MM.1S (cell line): ENCODE data around the gene SCOC.
"Not testable (repeated sequence)": the region's sequence is repeated elsewhere in the genome, so short reads cannot be mapped to it uniquely, and the experiment has no call there.

Source experiments
- EZH2 ChIP-seq: fragments of 300-600 bp; sonication (generic); optimal IDR thresholded peaks from 2 replicates; pipeline ENCODE3; 2017; ENCODE audit warnings: low read depth, mild to moderate bottlenecking, antibody characterized with exemption, low read length, mixed read lengths
- EZH2phosphoT487 ChIP-seq: fragments of 300-600 bp; sonication (generic); IDR thresholded peaks from 2 replicates; pipeline ENCODE4 v1.6.1; 2018; ENCODE audit warnings: antibody characterized with exemption, low read length
- TF ChIP-seq, protein P1 (sequence below): fragments of 300-600 bp; sonication (generic); IDR thresholded peaks from 2 replicates; pipeline ENCODE4 v1.5.1; 2016; ENCODE audit warnings: antibody characterized with exemption, low read length, mixed read lengths

DNA sequence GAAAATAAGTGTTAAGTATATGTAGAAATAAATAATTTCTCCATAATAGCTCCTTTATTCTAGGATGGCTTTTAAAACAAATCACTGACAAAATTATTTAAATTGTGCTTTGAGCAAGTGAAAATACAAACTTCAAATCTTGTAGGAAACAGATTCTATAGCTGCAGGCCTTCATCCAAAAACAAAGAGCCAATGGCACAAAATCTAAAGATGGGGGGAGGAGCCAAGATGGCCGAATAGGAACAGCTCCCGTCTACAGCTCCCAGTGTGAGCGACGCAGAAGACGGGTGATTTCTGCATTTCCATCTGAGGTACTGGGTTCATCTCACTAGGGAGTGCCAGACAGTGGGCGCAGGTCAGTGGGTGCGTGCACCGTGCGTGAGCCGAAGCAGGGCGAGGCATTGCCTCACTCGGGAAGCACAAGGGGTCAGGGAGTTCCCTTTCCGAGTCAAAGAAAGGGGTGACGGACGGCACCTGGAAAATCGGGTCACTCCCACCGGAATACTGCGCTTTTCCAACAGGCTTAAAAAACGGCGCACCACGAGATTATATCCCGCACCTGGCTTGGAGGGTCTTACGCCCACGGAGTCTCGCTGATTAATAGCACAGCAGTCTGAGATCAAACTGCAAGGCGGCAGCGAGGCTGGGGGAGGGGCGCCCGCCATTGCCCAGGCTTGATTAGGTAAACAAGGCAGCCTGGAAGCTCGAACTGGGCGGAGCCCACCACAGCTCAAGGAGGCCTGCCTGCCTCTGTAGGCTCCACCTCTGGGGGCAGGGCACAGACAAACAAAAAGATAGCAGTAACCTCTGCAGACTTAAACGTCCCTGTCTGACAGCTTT lies 39.9 kb downstream of the SCOC start:
- TF ChIP-seq, protein P1, sequence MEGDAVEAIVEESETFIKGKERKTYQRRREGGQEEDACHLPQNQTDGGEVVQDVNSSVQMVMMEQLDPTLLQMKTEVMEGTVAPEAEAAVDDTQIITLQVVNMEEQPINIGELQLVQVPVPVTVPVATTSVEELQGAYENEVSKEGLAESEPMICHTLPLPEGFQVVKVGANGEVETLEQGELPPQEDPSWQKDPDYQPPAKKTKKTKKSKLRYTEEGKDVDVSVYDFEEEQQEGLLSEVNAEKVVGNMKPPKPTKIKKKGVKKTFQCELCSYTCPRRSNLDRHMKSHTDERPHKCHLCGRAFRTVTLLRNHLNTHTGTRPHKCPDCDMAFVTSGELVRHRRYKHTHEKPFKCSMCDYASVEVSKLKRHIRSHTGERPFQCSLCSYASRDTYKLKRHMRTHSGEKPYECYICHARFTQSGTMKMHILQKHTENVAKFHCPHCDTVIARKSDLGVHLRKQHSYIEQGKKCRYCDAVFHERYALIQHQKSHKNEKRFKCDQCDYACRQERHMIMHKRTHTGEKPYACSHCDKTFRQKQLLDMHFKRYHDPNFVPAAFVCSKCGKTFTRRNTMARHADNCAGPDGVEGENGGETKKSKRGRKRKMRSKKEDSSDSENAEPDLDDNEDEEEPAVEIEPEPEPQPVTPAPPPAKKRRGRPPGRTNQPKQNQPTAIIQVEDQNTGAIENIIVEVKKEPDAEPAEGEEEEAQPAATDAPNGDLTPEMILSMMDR = not testable (repeated sequence)
- TF ChIP-seq EZH2, EZH2phosphoT487: not testable (repeated sequence)
